ENCODE measurements around the gene ADAMTS1.
A peak's percentile ranks its signal among the peaks of the same experiment; 100 is the strongest.

ADAMTS1 gene

DNA sequence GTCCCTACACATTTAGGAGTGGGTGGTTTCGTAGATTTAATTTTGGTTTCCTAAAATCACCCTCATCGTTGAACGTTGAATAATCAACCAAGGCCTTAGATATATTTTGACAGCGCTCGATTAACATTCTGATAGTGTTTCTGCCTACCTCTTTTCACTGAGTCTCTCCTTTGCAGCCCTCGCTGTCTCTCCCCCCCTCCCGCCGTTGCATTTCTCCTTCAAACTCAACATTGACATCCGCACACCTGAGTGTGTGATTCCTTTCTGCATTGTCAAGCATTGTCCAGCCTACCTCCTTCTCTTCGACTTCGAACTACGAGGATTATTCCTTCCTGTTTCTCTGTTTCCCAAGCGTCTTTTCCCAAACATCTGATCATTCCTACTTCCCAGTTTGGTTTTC, 1.8 kb upstream of the ADAMTS1 start:
- Histone ChIP-seq H3K27ac (no peak overlapping the region), H3K4me3 (ENCODE audit: low read depth, low read length) (no peak overlapping the region), H3K9me3 (ENCODE audit: severe bottlenecking) (peaks cover 22% of the 10 kb centered on the region), H3K27me3 (ENCODE audit: insufficient read depth, low read depth, severe bottlenecking) (peaks cover 90% of the 10 kb centered on the region), H3K36me3 (no peaks in the 10 kb centered on the region)
- no peak for TF ChIP-seq CTCF (IDR thresholded peaks at IDR 0.05; ENCODE audit: low read depth, low read length)
- no peak for DNase-seq

- Histone ChIP-seq H3K9me3 (ENCODE audit: severe bottlenecking) (peaks cover 24% of the 10 kb centered on the region), H3K27ac (no peak overlapping the region), H3K4me3 (ENCODE audit: low read depth, low read length) (no peak overlapping the region; the same call in 1 of the 2 replicates), H3K36me3 (no peaks in the 10 kb centered on the region), H3K27me3 (ENCODE audit: insufficient read depth, low read depth, severe bottlenecking) (peaks cover 90% of the 10 kb centered on the region)
- no peak for DNase-seq
- TF ChIP-seq CTCF (IDR thresholded peaks at IDR 0.05; ENCODE audit: low read depth, low read length): no peak
Measured at GRCh38 chr21:26846036-26846931, 1.1 kb upstream of the ADAMTS1 start.

- H3K27me3 ChIP-seq (ENCODE audit: insufficient read depth, low read depth, severe bottlenecking): peaks cover 90% of the 10 kb centered on the region
- H3K9me3 ChIP-seq (ENCODE audit: severe bottlenecking): peaks cover 27% of the 10 kb centered on the region
- H3K27ac ChIP-seq: no peak overlapping the region
- H3K36me3 ChIP-seq: no peaks in the 10 kb centered on the region
- TF ChIP-seq CTCF (IDR thresholded peaks at IDR 0.05; ENCODE audit: low read depth, low read length): no peak
- H3K4me3 ChIP-seq (ENCODE audit: low read depth, low read length): no peak overlapping the region
- DNase-seq: no peak
Measured at GRCh38 chr21:26845759-26846035, 488 bp upstream of the ADAMTS1 start.

GRCh38 chr21:26844258-26845065, 747 bp downstream of the ADAMTS1 start:
- H3K27ac ChIP-seq: no peak overlapping the region
- H3K27me3 ChIP-seq (ENCODE audit: insufficient read depth, low read depth, severe bottlenecking): peaks cover 97% of the 10 kb centered on the region
- H3K36me3 ChIP-seq: no peaks in the 10 kb centered on the region
- no peak for DNase-seq
- peak overlapping the region; percentile 5 for H3K4me3 ChIP-seq (ENCODE audit: low read depth, low read length)
- TF ChIP-seq CTCF (IDR thresholded peaks at IDR 0.05; ENCODE audit: low read depth, low read length): no peak
- peaks cover 27% of the 10 kb centered on the region for H3K9me3 ChIP-seq (ENCODE audit: severe bottlenecking)

DNA sequence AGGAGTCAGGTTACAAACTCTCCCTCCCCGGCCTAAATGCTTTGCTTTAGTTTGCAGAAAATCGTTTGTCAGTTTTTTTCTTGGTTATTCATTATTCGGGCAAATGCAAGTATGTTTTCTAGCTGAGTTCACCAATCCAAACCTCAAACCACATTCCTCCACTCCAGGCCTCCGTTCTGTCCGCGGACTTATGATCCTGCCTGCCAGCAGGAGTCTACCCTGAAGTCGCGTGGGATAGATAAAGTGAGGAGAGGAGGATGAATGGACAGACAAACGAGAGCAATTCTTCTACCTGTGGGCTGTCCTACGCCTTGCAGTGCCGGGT, 1.3 kb downstream of the ADAMTS1 start:
- TF ChIP-seq CTCF (IDR thresholded peaks at IDR 0.05; ENCODE audit: low read depth, low read length): no peak
- H3K4me3 ChIP-seq (ENCODE audit: low read depth, low read length): no peak overlapping the region
- DNase-seq: no peak
- H3K36me3 ChIP-seq: no peaks in the 10 kb centered on the region
- H3K9me3 ChIP-seq (ENCODE audit: severe bottlenecking): peaks cover 27% of the 10 kb centered on the region
- H3K27ac ChIP-seq: no peak overlapping the region
- peaks cover 98% of the 10 kb centered on the region for H3K27me3 ChIP-seq (ENCODE audit: insufficient read depth, low read depth, severe bottlenecking)
